ENCODE measurements around the gene SNED1.

GRCh38 chr2:241034490-241035141 is 36.2 kb downstream of the SNED1 start:
- TF ChIP-seq, protein P1, sequence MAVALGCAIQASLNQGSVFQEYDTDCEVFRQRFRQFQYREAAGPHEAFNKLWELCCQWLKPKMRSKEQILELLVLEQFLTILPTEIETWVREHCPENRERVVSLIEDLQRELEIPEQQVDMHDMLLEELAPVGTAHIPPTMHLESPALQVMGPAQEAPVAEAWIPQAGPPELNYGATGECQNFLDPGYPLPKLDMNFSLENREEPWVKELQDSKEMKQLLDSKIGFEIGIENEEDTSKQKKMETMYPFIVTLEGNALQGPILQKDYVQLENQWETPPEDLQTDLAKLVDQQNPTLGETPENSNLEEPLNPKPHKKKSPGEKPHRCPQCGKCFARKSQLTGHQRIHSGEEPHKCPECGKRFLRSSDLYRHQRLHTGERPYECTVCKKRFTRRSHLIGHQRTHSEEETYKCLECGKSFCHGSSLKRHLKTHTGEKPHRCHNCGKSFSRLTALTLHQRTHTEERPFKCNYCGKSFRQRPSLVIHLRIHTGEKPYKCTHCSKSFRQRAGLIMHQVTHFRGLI (CRISPR knock-in tag; IDR thresholded peaks at IDR 0.05), result no peak
- TF ChIP-seq ZC3H4 (CRISPR knock-in tag; IDR thresholded peaks at IDR 0.05; ENCODE audit: borderline replicate concordance) (no peak), FOXA3 (CRISPR knock-in tag; conservative IDR thresholded peaks at IDR 0.05 in 1 of 2, IDR thresholded peaks at IDR 0.05 in 1 of 2) (no peak)
